CD4-positive, CD25-positive, alpha-beta regulatory T cell (primary cell): ENCODE measurements around the gene GSK3B. TPM values are rescaled to one million over a fixed set of nuclear protein-coding genes. Genes with fewer than 3 reads are reported as not detected.

Experiments used
- ATAC-seq, 2 donors: fragments of 150-1000 bp; cut with Tn5 transposase; one replicate each; pipeline ENCODE4 v1.10.0; 2021; ENCODE audit warnings: low read depth in 2 of 2, moderate number of reproducible peaks in 2 of 2, moderate library complexity in 1 of 2
- DNase-seq, 3 donors: peaks; one replicate each; pipeline versions ENCODE4 v3.0.0 to v3.0.0-alpha.2; 2012 to 2022; ENCODE audit warnings: mixed read lengths in 1 of 3
- H3K27ac ChIP-seq: one replicate; pipeline ENCODE4 v1.7.0; 2013; ENCODE audit warnings: mild to moderate bottlenecking, low read length; ENCODE audit not compliant: insufficient read depth, poor library complexity, severe bottlenecking
- H3K27me3 ChIP-seq: one replicate; pipeline ENCODE4 v1.7.0; 2013; ENCODE audit warnings: low read length; ENCODE audit not compliant: control insufficient read depth, insufficient read depth
- H3K36me3 ChIP-seq: one replicate; pipeline ENCODE4 v1.7.0; 2013; ENCODE audit warnings: mild to moderate bottlenecking, low read length, moderate library complexity; ENCODE audit not compliant: control insufficient read depth, insufficient read depth
- H3K4me1 ChIP-seq: 2 replicates; pipeline ENCODE4 v1.7.0; 2013; ENCODE audit warnings: mild to moderate bottlenecking, low read length; ENCODE audit not compliant: insufficient read depth, control insufficient read depth, poor library complexity, severe bottlenecking
- H3K4me3 ChIP-seq: one replicate; pipeline ENCODE4 v1.7.0; 2013; ENCODE audit warnings: low read depth, mild to moderate bottlenecking, low read length, moderate library complexity
- H3K9me3 ChIP-seq, 2 experiments: 1 replicate in 1 of 2; 2 replicates in 1 of 2; pipeline ENCODE4 v1.7.0; 2013; ENCODE audit warnings: low read length in 2 of 2, mild to moderate bottlenecking in 1 of 2, moderate library complexity in 1 of 2; ENCODE audit not compliant: control insufficient read depth in 2 of 2
- H3K27ac Mint-ChIP-seq, 3 donors: one replicate each; pipeline ENCODE4 v1.8.0; 2020 to 2022; ENCODE audit warnings: mild to moderate bottlenecking in 3 of 3, mixed read lengths in 3 of 3, moderate library complexity in 2 of 3
- H3K27me3 Mint-ChIP-seq: one replicate; pipeline ENCODE4 v1.8.0; 2022; ENCODE audit warnings: mild to moderate bottlenecking, mixed read lengths
- H3K36me3 Mint-ChIP-seq: one replicate; pipeline ENCODE4 v1.8.0; 2020; ENCODE audit warnings: mixed read lengths
- H3K4me1 Mint-ChIP-seq, 4 donors: one replicate each; pipeline ENCODE4 v1.8.0; 2020 to 2022; ENCODE audit warnings: mixed read lengths in 4 of 4, mild to moderate bottlenecking in 1 of 4
- H3K4me3 Mint-ChIP-seq, 4 donors: one replicate each; pipeline ENCODE4 v1.8.0; 2020 to 2022; ENCODE audit warnings: mild to moderate bottlenecking in 4 of 4, mixed read lengths in 4 of 4, moderate library complexity in 3 of 4
- H3K9me3 Mint-ChIP-seq, 7 donors: one replicate each; pipeline ENCODE4 v1.8.0; 2020 to 2022; ENCODE audit warnings: mixed read lengths in 7 of 7, mild to moderate bottlenecking in 3 of 7, moderate library complexity in 2 of 7
- polyA plus RNA-seq, 4 donors: library from polyadenylated mRNA; unstranded; fragments of 300-500 nt; fragmentation: Illumina TruSeq; gene quantifications; one replicate each; pipeline ENCODE4 v1.2.3, GENCODE V29; 2021
- total RNA-seq: library from RNA; stranded (reverse); gene quantifications from one replicate; pipeline ENCODE4 v1.2.3, GENCODE V29; 2022

GSK3B gene
- total and polyA plus RNA-seq, 5 donors from 2014 or later = 12.9 to 45.4 (median 15.7) TPM

- Mint-ChIP-seq H3K27me3 (peaks cover 25% of the 10 kb centered on the region), H3K36me3 (peaks cover 3% of the 10 kb centered on the region), H3K4me1 (peaks cover 0 to 4% (median 0%) of the 10 kb centered on the region in 4 donors), H3K9me3 (peaks cover 2 to 8% (median 6%) of the 10 kb centered on the region in 7 donors), H3K4me3 (no peak overlapping the region), H3K27ac (no peak overlapping the region)
- Histone ChIP-seq H3K4me1 (no peaks in the 10 kb centered on the region), H3K27ac (no peak overlapping the region), H3K4me3 (no peak overlapping the region), H3K27me3 (peaks cover 2% of the 10 kb centered on the region), H3K36me3 (no peaks in the 10 kb centered on the region), H3K9me3 (peaks cover 0 to 5% of the 10 kb centered on the region in 2 experiments)
- ATAC-seq = no peak
- DNase-seq = no peak
Measured at GRCh38 chr3:119774444-119774843, 319.8 kb downstream of the GSK3B start.

Other genes with a start within 250 kb of the GSK3B start
- 0.42 TPM for gene GPR156, start 190.8 kb upstream of the GSK3B start, total RNA-seq
- not detected for gene GPR156, start 190.8 kb upstream of the GSK3B start, polyA plus RNA-seq